ENCODE data around the gene PELI1.

PELI1 gene

GRCh38 chr2:64062840-64063239, 81.4 kb downstream of the PELI1 start:
- peaks cover 32% of the 10 kb centered on the region for H3K4me1 ChIP-seq (ENCODE audit: low read depth, poor library complexity, severe bottlenecking)
- H3K4me3 ChIP-seq (IDR thresholded peaks at IDR 0.05; ENCODE audit: insufficient read depth, low read depth, low read length), result no peak overlapping the region
- H3K79me2 ChIP-seq (ENCODE audit: insufficient read depth, low read depth), result no peaks in the 10 kb centered on the region
- peak overlapping the region; percentile 44 for H3K4me2 ChIP-seq
- H2AFZ ChIP-seq (ENCODE audit: low read depth), result peak overlapping the region; percentile 7; the same call in 1 of the 2 replicates
- no peaks in the 10 kb centered on the region for H3K36me3 ChIP-seq (ENCODE audit: insufficient read depth)
- H3K27ac ChIP-seq, result peak overlapping the region; percentile 22
- no peaks in the 10 kb centered on the region for H3K27me3 ChIP-seq (ENCODE audit: insufficient read depth, low read depth)
- TF ChIP-seq CTCF (conservative IDR thresholded peaks at IDR 0.05; ENCODE audit: low read depth, low read length), result no peak
- no peaks in the 10 kb centered on the region for H4K20me1 ChIP-seq (ENCODE audit: insufficient read depth)
- peak overlapping the region; percentile 2; the same call in 1 of the 2 replicates for H3K9ac ChIP-seq

GRCh38 chr2:64059270-64059669, 85.0 kb downstream of the PELI1 start:
- no peak overlapping the region for H2AFZ ChIP-seq (ENCODE audit: low read depth)
- H3K4me1 ChIP-seq (ENCODE audit: low read depth, poor library complexity, severe bottlenecking), result peaks cover 46% of the 10 kb centered on the region
- H3K27me3 ChIP-seq (ENCODE audit: insufficient read depth, low read depth), result no peaks in the 10 kb centered on the region
- H3K4me3 ChIP-seq (IDR thresholded peaks at IDR 0.05; ENCODE audit: insufficient read depth, low read depth, low read length), result no peak overlapping the region
- H3K4me2 ChIP-seq, result no peak overlapping the region
- no peak overlapping the region for H3K9ac ChIP-seq
- H4K20me1 ChIP-seq (ENCODE audit: insufficient read depth), result no peaks in the 10 kb centered on the region
- H3K36me3 ChIP-seq (ENCODE audit: insufficient read depth), result no peaks in the 10 kb centered on the region
- no peak overlapping the region for H3K27ac ChIP-seq
- H3K79me2 ChIP-seq (ENCODE audit: insufficient read depth, low read depth), result no peaks in the 10 kb centered on the region
- no peak for TF ChIP-seq CTCF (conservative IDR thresholded peaks at IDR 0.05; ENCODE audit: low read depth, low read length)

GRCh38 chr2:64056021-64056420, 88.2 kb downstream of the PELI1 start:
- H3K36me3 ChIP-seq (ENCODE audit: insufficient read depth), result no peaks in the 10 kb centered on the region
- H3K9ac ChIP-seq, result no peak overlapping the region
- H3K27me3 ChIP-seq (ENCODE audit: insufficient read depth, low read depth), result no peaks in the 10 kb centered on the region
- no peaks in the 10 kb centered on the region for H4K20me1 ChIP-seq (ENCODE audit: insufficient read depth)
- H3K4me3 ChIP-seq (IDR thresholded peaks at IDR 0.05; ENCODE audit: insufficient read depth, low read depth, low read length), result no peak overlapping the region
- no peak overlapping the region; the same call in 1 of the 2 replicates for H3K4me2 ChIP-seq
- H3K79me2 ChIP-seq (ENCODE audit: insufficient read depth, low read depth), result no peaks in the 10 kb centered on the region
- no peak overlapping the region for H3K27ac ChIP-seq
- no peak overlapping the region for H2AFZ ChIP-seq (ENCODE audit: low read depth)
- TF ChIP-seq CTCF (conservative IDR thresholded peaks at IDR 0.05; ENCODE audit: low read depth, low read length), result no peak
- H3K4me1 ChIP-seq (ENCODE audit: low read depth, poor library complexity, severe bottlenecking), result peaks cover 52% of the 10 kb centered on the region

GRCh38 chr2:64054161-64054915, 89.9 kb downstream of the PELI1 start:
- Histone ChIP-seq H3K27ac (peak overlapping the region; percentile 18), H3K79me2 (ENCODE audit: insufficient read depth, low read depth) (no peaks in the 10 kb centered on the region), H3K4me2 (peak overlapping the region; percentile 86), H4K20me1 (ENCODE audit: insufficient read depth) (no peaks in the 10 kb centered on the region), H2AFZ (ENCODE audit: low read depth) (no peak overlapping the region), H3K27me3 (ENCODE audit: insufficient read depth, low read depth) (no peaks in the 10 kb centered on the region), H3K36me3 (ENCODE audit: insufficient read depth) (no peaks in the 10 kb centered on the region), H3K9ac (peak overlapping the region; percentile 1; the same call in 1 of the 2 replicates), H3K4me1 (ENCODE audit: low read depth, poor library complexity, severe bottlenecking) (peaks cover 69% of the 10 kb centered on the region), H3K4me3 (IDR thresholded peaks at IDR 0.05; ENCODE audit: insufficient read depth, low read depth, low read length) (no peak overlapping the region)
- TF ChIP-seq CTCF (conservative IDR thresholded peaks at IDR 0.05; ENCODE audit: low read depth, low read length), result no peak
